GM23338 (cell line): ENCODE data around the gene CCDC191. TPM values are rescaled to one million over a fixed set of nuclear protein-coding genes. Genes with fewer than 3 reads are reported as not detected.

Source experiments
- ATAC-seq: fragments of 200-7000 bp; cut with Tn5 transposase; 3 replicates; pipeline ENCODE4 v1.9.1; 2020
- DNase-seq: peaks from one replicate; pipeline ENCODE4 v3.0.0-alpha.2; 2015; ENCODE audit warnings: low spot score
- H2AFZ ChIP-seq: fragments of 200-600 bp; sonication (generic); 2 replicates; pipeline ENCODE4 v1.8.0; 2016; ENCODE audit warnings: antibody characterized with exemption, mild to moderate bottlenecking, moderate library complexity
- H3F3A ChIP-seq: fragments of 200-600 bp; sonication (generic); replicated peaks from 2 replicates; pipeline ENCODE4 v1.8.0; 2017; ENCODE audit warnings: antibody characterized with exemption, mixed run types, low read depth
- H3K27ac ChIP-seq: fragments of 200-600 bp; sonication (generic); 2 replicates; pipeline ENCODE4 v1.6.1; 2016; ENCODE audit warnings: low read depth
- H3K27me3 ChIP-seq: fragments of 200-600 bp; sonication (generic); 2 replicates; pipeline ENCODE4 v1.8.0; 2016; ENCODE audit warnings: mild to moderate bottlenecking, mixed run types, moderate library complexity; ENCODE audit not compliant: insufficient read depth
- H3K36me3 ChIP-seq: fragments of 200-600 bp; sonication (generic); 2 replicates; pipeline ENCODE4 v1.8.0; 2016; ENCODE audit warnings: mild to moderate bottlenecking; ENCODE audit not compliant: insufficient read depth
- H3K4me1 ChIP-seq: fragments of 200-600 bp; sonication (generic); 2 replicates; pipeline ENCODE4 v1.8.0; 2016; ENCODE audit warnings: mild to moderate bottlenecking, moderate library complexity; ENCODE audit not compliant: insufficient read depth
- H3K4me2 ChIP-seq: fragments of 200-600 bp; sonication (generic); 2 replicates; pipeline ENCODE4 v1.7.1; 2017; ENCODE audit warnings: mixed run types
- H3K4me3 ChIP-seq: fragments of 200-600 bp; sonication (generic); 2 replicates; pipeline ENCODE4 v1.6.1; 2016; ENCODE audit warnings: mixed run types
- H3K79me2 ChIP-seq: fragments of 200-600 bp; sonication (generic); replicated peaks from 2 replicates; pipeline ENCODE4 v1.8.0; 2017; ENCODE audit warnings: mild to moderate bottlenecking; ENCODE audit not compliant: insufficient read depth
- H3K9me2 ChIP-seq: fragments of 200-600 bp; sonication (generic); 2 replicates; pipeline ENCODE4 v1.8.0; 2017; ENCODE audit not compliant: insufficient read depth
- H4K20me1 ChIP-seq: fragments of 200-600 bp; sonication (generic); replicated peaks from 2 replicates; pipeline ENCODE4 v1.8.0; 2017; ENCODE audit warnings: mild to moderate bottlenecking; ENCODE audit not compliant: insufficient read depth
- H3K27ac Mint-ChIP-seq: 2 replicates; pipeline ENCODE4 v1.8.0; 2020; ENCODE audit warnings: inconsistent platforms, mild to moderate bottlenecking, moderate library complexity, mixed read lengths
- H3K27me3 Mint-ChIP-seq: 3 replicates; pipeline ENCODE4 v1.8.0; 2022; ENCODE audit warnings: low read depth, mild to moderate bottlenecking, moderate library complexity, mixed read lengths, inconsistent platforms; ENCODE audit not compliant: insufficient read depth, poor library complexity
- H3K36me3 Mint-ChIP-seq: 3 replicates; pipeline ENCODE4 v1.8.0; 2021; ENCODE audit warnings: low read depth, mild to moderate bottlenecking, inconsistent platforms, moderate library complexity, mixed read lengths
- H3K4me1 Mint-ChIP-seq: 3 replicates; pipeline ENCODE4 v1.8.0; 2020; ENCODE audit warnings: mild to moderate bottlenecking, inconsistent platforms, mixed read lengths
- H3K4me3 Mint-ChIP-seq: 3 replicates; pipeline ENCODE4 v1.8.0; 2021; ENCODE audit warnings: moderate library complexity, mild to moderate bottlenecking, inconsistent platforms, mixed read lengths
- H3K9me3 Mint-ChIP-seq: 3 replicates; pipeline ENCODE4 v1.8.0; 2020; ENCODE audit warnings: moderate library complexity, mild to moderate bottlenecking, inconsistent platforms, mixed read lengths
- CREB1 ChIP-seq: fragments of 250-450 bp; sonication (Bioruptor Pico); IDR thresholded peaks from 2 replicates; pipeline ENCODE4 v1.5.0; 2020; ENCODE audit warnings: low read depth, mild to moderate bottlenecking, moderate library complexity
- CTCF ChIP-seq, 2 experiments: fragments of 200-600 bp in 1 of 2; sonication (generic) in 1 of 2; conservative IDR thresholded peaks; 2 replicates each; pipeline versions ENCODE4 v1.5.1 to v1.6.1; 2016 to 2017; ENCODE audit warnings: antibody characterized with exemption in 2 of 2, low read depth in 2 of 2, mild to moderate bottlenecking in 2 of 2, moderate library complexity in 1 of 2
- EZH2 ChIP-seq: fragments of 200-600 bp; sonication (generic); IDR thresholded peaks from one replicate; pipeline ENCODE4 v1.8.0; 2017; ENCODE audit warnings: antibody characterized with exemption, mild to moderate bottlenecking, low read depth; ENCODE audit not compliant: unreplicated experiment
- EZH2phosphoT487 ChIP-seq: fragments of 200-600 bp; sonication (generic); IDR thresholded peaks from one replicate; pipeline ENCODE4 v1.8.1; 2018; ENCODE audit warnings: antibody characterized with exemption; ENCODE audit not compliant: unreplicated experiment
- JUNB ChIP-seq: IDR thresholded peaks from one replicate; pipeline ENCODE4 v1.6.1; 2016; ENCODE audit warnings: antibody characterized with exemption; ENCODE audit not compliant: unreplicated experiment
- NANOG ChIP-seq: IDR thresholded peaks from 2 replicates; pipeline ENCODE4 v1.6.1; 2016; ENCODE audit warnings: antibody characterized with exemption, borderline replicate concordance
- POLR2AphosphoS5 ChIP-seq: IDR thresholded peaks from 2 replicates; pipeline ENCODE4 v1.6.1; 2016; ENCODE audit warnings: antibody characterized with exemption, low read depth
- REST ChIP-seq: IDR thresholded peaks from one replicate; pipeline ENCODE4 v1.6.1; 2018; ENCODE audit warnings: antibody characterized with exemption; ENCODE audit not compliant: unreplicated experiment
- STAT1 ChIP-seq: IDR thresholded peaks from one replicate; pipeline ENCODE4 v1.6.1; 2016; ENCODE audit warnings: antibody characterized with exemption; ENCODE audit not compliant: unreplicated experiment
- ZNF114 ChIP-seq: fragments of 250-450 bp; sonication (Bioruptor Pico); IDR thresholded peaks from 2 replicates; pipeline ENCODE4 v1.5.0; 2020; ENCODE audit warnings: mild to moderate bottlenecking, moderate library complexity
- ZNF331 ChIP-seq: fragments of 250-450 bp; sonication (Bioruptor Pico); IDR thresholded peaks from 2 replicates; pipeline ENCODE4 v1.5.0; 2020; ENCODE audit warnings: low read depth, mild to moderate bottlenecking, moderate library complexity
- polyA plus RNA-seq: library from polyadenylated mRNA; unstranded; fragments of >200 nt; fragmentation: Nextera tagmentation; extraction: Ambion mirVana; gene quantifications from 2 replicates; pipeline ENCODE4 v1.2.1, GENCODE V29; 2016
- total RNA-seq: library from RNA; depleted of rRNA; stranded (reverse); fragments of >200 nt; shearing (Covaris generic); gene quantifications from 2 replicates; pipeline ENCODE4 v1.2.3, GENCODE V29; 2014
- TF ChIP-seq, protein P1 (sequence below): fragments of 250-450 bp; sonication (Bioruptor Pico); IDR thresholded peaks from 2 replicates; pipeline ENCODE4 v1.5.0; 2020; ENCODE audit warnings: mild to moderate bottlenecking, moderate library complexity
- TF ChIP-seq, protein P2 (sequence below): IDR thresholded peaks from 2 replicates; pipeline ENCODE4 v1.6.1; 2016; ENCODE audit warnings: antibody characterized with exemption

Gene CCDC191
- total and polyA plus RNA-seq, 2 experiments from 2014 or later: 2.0 to 2.9 TPM

DNA sequence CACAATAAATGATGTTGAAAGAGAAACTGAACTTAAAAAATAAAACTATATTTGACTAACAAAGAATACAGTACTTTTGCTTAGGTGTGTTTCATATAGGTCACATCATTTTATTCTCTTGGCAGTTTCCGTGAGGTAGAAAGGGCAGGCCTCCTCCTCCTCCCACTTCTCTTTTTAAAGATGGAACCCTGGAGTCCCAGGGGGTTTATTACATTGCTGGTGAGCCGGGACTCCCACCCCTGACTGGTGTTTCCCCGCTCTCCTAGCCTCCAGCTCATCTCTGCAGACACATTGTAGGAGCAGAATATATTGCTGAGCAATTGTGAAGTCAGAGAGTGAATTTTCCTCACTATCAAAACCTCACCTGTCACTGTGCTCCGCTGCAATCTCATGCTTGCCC is 78.5 kb downstream of the CCDC191 start:
- Histone ChIP-seq H3K4me3 (no peak overlapping the region), H4K20me1 (no peaks in the 10 kb centered on the region), H3K4me2 (no peak overlapping the region), H3K9me2 (peaks cover 3% of the 10 kb centered on the region; the same call in 1 of the 2 replicates), H3K79me2 (no peaks in the 10 kb centered on the region), H3F3A (no peaks in the 10 kb centered on the region), H3K27ac (no peak overlapping the region), H2AFZ (no peak overlapping the region), H3K36me3 (peaks cover 11% of the 10 kb centered on the region; the same call in 1 of the 2 replicates), H3K27me3 (no peaks in the 10 kb centered on the region), H3K4me1 (no peaks in the 10 kb centered on the region)
- H3K27ac Mint-ChIP-seq: no peak overlapping the region
- peaks cover 20% of the 10 kb centered on the region for H3K36me3 Mint-ChIP-seq
- peaks cover 21% of the 10 kb centered on the region for H3K9me3 Mint-ChIP-seq
- H3K4me3 Mint-ChIP-seq: no peak overlapping the region
- TF ChIP-seq NANOG: no peak
- no peak for TF ChIP-seq EZH2phosphoT487
- TF ChIP-seq STAT1: no peak
- TF ChIP-seq JUNB: no peak
- no peak for TF ChIP-seq POLR2AphosphoS5
- TF ChIP-seq CTCF (conservative IDR thresholded peaks at IDR 0.05; ENCODE audit: low read depth in 2 of 2): no peak
- no peak for TF ChIP-seq CREB1 (CRISPR knock-in tag)
- no peak for TF ChIP-seq ZNF114 (CRISPR knock-in tag)
- TF ChIP-seq EZH2: no peak
- no peak for TF ChIP-seq ZNF331 (CRISPR knock-in tag)
- TF ChIP-seq, protein P1, sequence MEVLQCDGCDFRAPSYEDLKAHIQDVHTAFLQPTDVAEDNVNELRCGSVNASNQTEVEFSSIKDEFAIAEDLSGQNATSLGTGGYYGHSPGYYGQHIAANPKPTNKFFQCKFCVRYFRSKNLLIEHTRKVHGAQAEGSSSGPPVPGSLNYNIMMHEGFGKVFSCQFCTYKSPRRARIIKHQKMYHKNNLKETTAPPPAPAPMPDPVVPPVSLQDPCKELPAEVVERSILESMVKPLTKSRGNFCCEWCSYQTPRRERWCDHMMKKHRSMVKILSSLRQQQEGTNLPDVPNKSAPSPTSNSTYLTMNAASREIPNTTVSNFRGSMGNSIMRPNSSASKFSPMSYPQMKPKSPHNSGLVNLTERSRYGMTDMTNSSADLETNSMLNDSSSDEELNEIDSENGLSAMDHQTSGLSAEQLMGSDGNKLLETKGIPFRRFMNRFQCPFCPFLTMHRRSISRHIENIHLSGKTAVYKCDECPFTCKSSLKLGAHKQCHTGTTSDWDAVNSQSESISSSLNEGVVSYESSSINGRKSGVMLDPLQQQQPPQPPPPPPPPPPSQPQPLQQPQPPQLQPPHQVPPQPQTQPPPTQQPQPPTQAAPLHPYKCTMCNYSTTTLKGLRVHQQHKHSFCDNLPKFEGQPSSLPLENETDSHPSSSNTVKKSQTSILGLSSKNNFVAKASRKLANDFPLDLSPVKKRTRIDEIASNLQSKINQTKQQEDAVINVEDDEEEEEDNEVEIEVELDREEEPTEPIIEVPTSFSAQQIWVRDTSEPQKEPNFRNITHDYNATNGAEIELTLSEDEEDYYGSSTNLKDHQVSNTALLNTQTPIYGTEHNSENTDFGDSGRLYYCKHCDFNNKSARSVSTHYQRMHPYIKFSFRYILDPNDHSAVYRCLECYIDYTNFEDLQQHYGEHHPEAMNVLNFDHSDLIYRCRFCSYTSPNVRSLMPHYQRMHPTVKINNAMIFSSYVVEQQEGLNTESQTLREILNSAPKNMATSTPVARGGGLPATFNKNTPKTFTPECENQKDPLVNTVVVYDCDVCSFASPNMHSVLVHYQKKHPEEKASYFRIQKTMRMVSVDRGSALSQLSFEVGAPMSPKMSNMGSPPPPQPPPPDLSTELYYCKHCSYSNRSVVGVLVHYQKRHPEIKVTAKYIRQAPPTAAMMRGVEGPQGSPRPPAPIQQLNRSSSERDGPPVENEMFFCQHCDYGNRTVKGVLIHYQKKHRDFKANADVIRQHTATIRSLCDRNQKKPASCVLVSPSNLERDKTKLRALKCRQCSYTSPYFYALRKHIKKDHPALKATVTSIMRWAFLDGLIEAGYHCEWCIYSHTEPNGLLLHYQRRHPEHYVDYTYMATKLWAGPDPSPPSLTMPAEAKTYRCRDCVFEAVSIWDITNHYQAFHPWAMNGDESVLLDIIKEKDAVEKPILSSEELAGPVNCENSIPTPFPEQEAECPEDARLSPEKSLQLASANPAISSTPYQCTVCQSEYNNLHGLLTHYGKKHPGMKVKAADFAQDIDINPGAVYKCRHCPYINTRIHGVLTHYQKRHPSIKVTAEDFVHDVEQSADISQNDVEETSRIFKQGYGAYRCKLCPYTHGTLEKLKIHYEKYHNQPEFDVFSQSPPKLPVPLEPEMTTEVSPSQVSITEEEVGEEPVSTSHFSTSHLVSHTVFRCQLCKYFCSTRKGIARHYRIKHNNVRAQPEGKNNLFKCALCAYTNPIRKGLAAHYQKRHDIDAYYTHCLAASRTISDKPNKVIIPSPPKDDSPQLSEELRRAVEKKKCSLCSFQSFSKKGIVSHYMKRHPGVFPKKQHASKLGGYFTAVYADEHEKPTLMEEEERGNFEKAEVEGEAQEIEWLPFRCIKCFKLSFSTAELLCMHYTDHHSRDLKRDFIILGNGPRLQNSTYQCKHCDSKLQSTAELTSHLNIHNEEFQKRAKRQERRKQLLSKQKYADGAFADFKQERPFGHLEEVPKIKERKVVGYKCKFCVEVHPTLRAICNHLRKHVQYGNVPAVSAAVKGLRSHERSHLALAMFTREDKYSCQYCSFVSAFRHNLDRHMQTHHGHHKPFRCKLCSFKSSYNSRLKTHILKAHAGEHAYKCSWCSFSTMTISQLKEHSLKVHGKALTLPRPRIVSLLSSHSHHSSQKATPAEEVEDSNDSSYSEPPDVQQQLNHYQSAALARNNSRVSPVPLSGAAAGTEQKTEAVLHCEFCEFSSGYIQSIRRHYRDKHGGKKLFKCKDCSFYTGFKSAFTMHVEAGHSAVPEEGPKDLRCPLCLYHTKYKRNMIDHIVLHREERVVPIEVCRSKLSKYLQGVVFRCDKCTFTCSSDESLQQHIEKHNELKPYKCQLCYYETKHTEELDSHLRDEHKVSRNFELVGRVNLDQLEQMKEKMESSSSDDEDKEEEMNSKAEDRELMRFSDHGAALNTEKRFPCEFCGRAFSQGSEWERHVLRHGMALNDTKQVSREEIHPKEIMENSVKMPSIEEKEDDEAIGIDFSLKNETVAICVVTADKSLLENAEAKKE: no peak
- no peak for TF ChIP-seq REST
- TF ChIP-seq, protein P2, sequence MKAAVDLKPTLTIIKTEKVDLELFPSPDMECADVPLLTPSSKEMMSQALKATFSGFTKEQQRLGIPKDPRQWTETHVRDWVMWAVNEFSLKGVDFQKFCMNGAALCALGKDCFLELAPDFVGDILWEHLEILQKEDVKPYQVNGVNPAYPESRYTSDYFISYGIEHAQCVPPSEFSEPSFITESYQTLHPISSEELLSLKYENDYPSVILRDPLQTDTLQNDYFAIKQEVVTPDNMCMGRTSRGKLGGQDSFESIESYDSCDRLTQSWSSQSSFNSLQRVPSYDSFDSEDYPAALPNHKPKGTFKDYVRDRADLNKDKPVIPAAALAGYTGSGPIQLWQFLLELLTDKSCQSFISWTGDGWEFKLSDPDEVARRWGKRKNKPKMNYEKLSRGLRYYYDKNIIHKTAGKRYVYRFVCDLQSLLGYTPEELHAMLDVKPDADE: no peak
- ATAC-seq (no peak), DNase-seq (no peak)
- H3K27me3 Mint-ChIP-seq: peaks cover 1% of the 10 kb centered on the region
- no peaks in the 10 kb centered on the region for H3K4me1 Mint-ChIP-seq
